ENCODE measurements around the gene SUCNR1.

- TF ChIP-seq CTCF (IDR thresholded peaks at IDR 0.05) (no peak), ZFX (IDR thresholded peaks at IDR 0.05; ENCODE audit: borderline replicate concordance) (no peak)
Observed at GRCh38 chr3:151895478-151896241, 22.2 kb downstream of the SUCNR1 start.
